Fibroblast of lung (primary cell): ENCODE results near the gene VSIG10L.

ENCODE experiments used
- EZH2 ChIP-seq: IDR thresholded peaks from 2 replicates; pipeline ENCODE4 v1.5.1; 2012; ENCODE audit warnings: low read length, control low read depth, mild to moderate bottlenecking; ENCODE audit errors: missing control alignments
- TF ChIP-seq, protein P1 (sequence below), 2 donors: IDR thresholded peaks in 1 of 2; conservative IDR thresholded peaks in 1 of 2; 1 replicate in 1 of 2; 2 replicates in 1 of 2; pipeline ENCODE4 v1.5.1; 2011 to 2012; ENCODE audit warnings: low read length in 2 of 2, control low read depth in 1 of 2, inconsistent platforms in 1 of 2, low read depth in 1 of 2, mild to moderate bottlenecking in 1 of 2

DNA sequence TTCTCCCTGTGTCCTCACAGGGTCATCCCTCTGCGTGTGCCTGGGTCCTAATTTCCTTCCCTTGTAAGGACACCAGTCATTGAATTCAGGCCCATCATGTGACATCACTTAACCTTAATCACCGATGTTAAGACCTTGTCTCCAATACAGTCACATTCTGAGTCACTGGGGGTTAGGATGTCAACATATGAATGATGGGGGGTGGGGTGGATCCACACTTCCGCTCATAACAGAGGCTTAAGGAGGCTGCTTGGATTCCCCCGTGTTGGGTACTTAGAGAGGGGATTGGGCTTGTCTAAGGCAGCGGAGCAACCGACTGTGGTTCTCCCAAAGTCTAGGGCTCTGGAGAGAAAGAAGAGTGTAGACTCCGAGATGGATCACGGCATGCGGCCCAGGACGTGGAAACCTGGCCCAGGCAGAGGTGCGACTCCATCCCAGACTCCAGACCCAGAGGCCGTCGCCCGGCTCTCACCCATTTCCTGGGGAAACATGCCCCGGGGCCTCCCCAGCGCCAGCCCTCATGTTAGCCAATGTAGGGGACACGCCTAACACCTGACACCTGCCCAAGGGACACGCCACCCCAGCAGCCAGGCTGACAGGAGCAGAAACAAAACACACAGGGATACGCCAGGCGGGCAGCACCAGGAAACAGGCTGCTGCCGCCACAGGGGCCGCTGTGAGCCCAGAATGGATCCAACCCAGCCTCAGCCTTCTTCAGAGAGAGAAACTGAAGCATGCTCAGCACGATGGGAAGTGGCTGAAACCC, 47.5 kb downstream of the VSIG10L start:
- no peak for TF ChIP-seq EZH2
- TF ChIP-seq, protein P1, sequence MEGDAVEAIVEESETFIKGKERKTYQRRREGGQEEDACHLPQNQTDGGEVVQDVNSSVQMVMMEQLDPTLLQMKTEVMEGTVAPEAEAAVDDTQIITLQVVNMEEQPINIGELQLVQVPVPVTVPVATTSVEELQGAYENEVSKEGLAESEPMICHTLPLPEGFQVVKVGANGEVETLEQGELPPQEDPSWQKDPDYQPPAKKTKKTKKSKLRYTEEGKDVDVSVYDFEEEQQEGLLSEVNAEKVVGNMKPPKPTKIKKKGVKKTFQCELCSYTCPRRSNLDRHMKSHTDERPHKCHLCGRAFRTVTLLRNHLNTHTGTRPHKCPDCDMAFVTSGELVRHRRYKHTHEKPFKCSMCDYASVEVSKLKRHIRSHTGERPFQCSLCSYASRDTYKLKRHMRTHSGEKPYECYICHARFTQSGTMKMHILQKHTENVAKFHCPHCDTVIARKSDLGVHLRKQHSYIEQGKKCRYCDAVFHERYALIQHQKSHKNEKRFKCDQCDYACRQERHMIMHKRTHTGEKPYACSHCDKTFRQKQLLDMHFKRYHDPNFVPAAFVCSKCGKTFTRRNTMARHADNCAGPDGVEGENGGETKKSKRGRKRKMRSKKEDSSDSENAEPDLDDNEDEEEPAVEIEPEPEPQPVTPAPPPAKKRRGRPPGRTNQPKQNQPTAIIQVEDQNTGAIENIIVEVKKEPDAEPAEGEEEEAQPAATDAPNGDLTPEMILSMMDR (conservative IDR thresholded peaks at IDR 0.05 in 1 of 2, IDR thresholded peaks at IDR 0.05 in 1 of 2; ENCODE audit: low read depth in 1 of 2, low read length in 2 of 2): no peak
